Measurements from ENCODE around the gene TMEM184B. TPM values are rescaled to one million over a fixed set of nuclear protein-coding genes. Genes with fewer than 3 reads are reported as not detected.

TMEM184B gene
- total and polyA plus RNA-seq, 8 donors = 10.0 to 110 (median 34.0) TPM

DNA sequence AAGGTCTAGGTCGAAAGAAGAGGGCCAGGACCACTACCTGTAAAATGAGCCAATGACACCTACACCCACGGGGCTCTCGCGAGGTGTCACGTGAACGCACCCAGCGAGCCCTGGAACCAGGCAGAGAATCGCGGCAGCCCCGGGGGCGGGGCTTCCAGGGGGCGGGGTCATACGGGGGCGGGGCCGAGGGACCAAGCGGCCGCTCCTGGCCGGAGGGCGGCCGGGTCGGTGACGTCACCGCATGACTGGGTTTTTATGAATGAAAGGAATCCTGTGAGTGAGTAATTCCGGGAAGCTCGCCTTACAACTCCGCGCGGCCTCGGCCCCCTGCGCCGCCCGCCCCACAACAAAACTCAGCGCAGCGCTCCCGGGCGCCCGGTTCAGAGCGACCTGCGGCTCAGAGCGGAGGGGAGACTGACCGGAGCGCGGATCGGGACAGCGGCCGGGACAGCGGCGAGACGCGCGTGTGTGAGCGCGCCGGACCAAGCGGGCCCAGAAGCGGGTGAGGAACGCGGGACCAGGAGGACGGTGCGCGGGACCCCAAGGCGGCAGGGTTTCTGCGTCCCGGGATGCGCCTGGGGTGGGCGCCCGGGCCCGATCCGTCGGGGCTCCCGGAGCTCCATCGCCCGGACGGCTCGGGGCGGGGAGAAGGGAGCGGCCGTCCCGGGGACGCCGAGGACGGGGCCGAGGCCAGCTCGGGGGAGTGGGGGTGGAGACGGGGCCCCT is 70.9 kb downstream of the TMEM184B start, which contains the start of gene MAFF:
Gene MAFF (plus strand): TSS at position 284 of the 726 bp plus-strand sequence. CDS start 11,860 bp downstream, outside the sequence.
- H3K4me3 ChIP-seq = peak within 1 kb of the TSS; percentile 69 to 96 (median 80)
- 0 to 2% (median 1%) methylated on average over 8 to 85 of the region's 85 CpGs for WGBS, 5 donors
- H3K36me3 ChIP-seq = peaks cover 0 to 9% (median 2%) of the 10 kb centered on the region in 4 donors
- H3K4me1 ChIP-seq = peaks cover 18 to 43% (median 33%) of the 10 kb centered on the region in 4 donors
- TF ChIP-seq POLR2AphosphoS5 (IDR thresholded peaks at IDR 0.05) (peak; percentile 73 to 99 (median 98)), POLR2A (IDR thresholded peaks at IDR 0.05) (peak in 3 of 4 donors; percentile 65 to 83 (median 80)), EP300 (IDR thresholded peaks at IDR 0.05) (peak; percentile 26)
- TF ChIP-seq, protein P1, sequence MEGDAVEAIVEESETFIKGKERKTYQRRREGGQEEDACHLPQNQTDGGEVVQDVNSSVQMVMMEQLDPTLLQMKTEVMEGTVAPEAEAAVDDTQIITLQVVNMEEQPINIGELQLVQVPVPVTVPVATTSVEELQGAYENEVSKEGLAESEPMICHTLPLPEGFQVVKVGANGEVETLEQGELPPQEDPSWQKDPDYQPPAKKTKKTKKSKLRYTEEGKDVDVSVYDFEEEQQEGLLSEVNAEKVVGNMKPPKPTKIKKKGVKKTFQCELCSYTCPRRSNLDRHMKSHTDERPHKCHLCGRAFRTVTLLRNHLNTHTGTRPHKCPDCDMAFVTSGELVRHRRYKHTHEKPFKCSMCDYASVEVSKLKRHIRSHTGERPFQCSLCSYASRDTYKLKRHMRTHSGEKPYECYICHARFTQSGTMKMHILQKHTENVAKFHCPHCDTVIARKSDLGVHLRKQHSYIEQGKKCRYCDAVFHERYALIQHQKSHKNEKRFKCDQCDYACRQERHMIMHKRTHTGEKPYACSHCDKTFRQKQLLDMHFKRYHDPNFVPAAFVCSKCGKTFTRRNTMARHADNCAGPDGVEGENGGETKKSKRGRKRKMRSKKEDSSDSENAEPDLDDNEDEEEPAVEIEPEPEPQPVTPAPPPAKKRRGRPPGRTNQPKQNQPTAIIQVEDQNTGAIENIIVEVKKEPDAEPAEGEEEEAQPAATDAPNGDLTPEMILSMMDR (IDR thresholded peaks at IDR 0.05) = no peak
- intact Hi-C loops (cut with DNase I; ENCODE audit: low total_unique reads) = no loop called here
- no peaks in the 10 kb centered on the region for H3K9me3 ChIP-seq
- peak; percentile 98 to 99 for DNase-seq
- peak within 1 kb of the TSS; percentile 98 to 100 (median 100) for H3K27ac ChIP-seq
- H3K27me3 ChIP-seq = no peaks in the 10 kb centered on the region

DNA sequence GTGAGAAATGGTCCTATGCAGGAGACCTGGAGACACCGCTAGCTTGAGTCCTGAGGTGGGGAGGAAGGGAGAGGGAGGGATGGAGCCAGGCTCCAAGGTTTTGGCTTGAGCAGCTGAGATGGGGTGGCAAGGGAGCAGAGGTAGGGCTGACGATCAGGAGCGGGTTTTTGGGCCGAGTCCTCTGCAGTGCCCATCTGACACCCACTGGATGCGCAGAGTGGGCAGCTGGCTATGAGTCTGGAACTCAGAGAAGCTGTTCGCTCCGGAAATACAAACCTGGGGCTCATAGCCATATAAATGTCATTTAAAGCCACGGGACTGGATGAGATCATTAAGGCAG is 71.5 kb downstream of the TMEM184B start:
- TF ChIP-seq EP300 (IDR thresholded peaks at IDR 0.05) (no peak), POLR2A (IDR thresholded peaks at IDR 0.05) (no peak), POLR2AphosphoS5 (IDR thresholded peaks at IDR 0.05) (no peak)
- TF ChIP-seq, protein P1 (IDR thresholded peaks at IDR 0.05) = no peak
- Histone ChIP-seq H3K27me3 (no peaks in the 10 kb centered on the region), H3K4me3 (peak overlapping the region; percentile 69 to 96 (median 80)), H3K27ac (peak overlapping the region; percentile 98 to 100 (median 100)), H3K9me3 (no peaks in the 10 kb centered on the region), H3K4me1 (peaks cover 18 to 43% (median 34%) of the 10 kb centered on the region in 4 donors), H3K36me3 (peaks cover 0 to 6% (median 0%) of the 10 kb centered on the region in 4 donors)
- intact Hi-C loops (cut with DNase I; ENCODE audit: low total_unique reads) = no loop called here
- 17 to 25% (median 22%) methylated on average over 7 to 8 of the region's 8 CpGs for WGBS, 5 donors
- DNase-seq = no peak

DNA sequence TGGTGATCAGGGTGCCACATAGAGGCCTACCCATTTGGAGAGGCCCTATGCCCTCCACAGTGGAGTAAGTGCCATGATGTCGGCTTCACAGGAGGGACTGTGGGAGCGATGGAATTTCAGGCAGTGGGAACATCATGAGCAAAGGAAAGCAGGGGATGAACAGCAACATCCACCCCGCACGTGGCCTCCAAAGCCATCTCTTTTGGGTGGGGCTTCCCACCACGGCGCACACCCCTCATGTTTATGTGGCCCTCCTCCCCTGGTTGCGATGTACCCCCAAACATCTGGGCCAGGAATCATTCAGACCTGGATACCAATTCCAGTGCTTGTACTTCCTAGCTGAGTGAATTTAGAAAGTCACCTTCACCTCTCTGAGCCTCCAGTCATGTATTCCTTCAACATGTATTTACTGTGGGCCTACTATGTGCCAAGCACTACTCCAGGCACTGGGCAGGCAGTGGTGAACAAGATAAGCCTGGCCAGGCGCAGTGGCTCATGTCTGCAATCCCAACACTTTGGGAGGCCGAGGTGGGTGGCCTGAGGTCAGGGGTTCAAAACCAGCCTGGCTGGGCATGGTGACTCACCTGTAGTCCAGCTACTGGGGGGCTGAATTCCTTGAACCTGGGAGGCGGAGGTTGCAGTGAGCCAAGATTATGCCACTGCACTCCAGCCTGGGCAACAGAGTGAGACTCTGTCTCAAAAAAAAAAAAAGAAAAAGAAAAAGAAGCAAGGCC is 72.8 kb downstream of the TMEM184B start:
- no peaks in the 10 kb centered on the region for H3K36me3 ChIP-seq
- H3K27me3 ChIP-seq = no peaks in the 10 kb centered on the region
- intact Hi-C loops (cut with DNase I; ENCODE audit: low total_unique reads) = no loop called here
- TF ChIP-seq EP300 (IDR thresholded peaks at IDR 0.05) (no peak), POLR2AphosphoS5 (IDR thresholded peaks at IDR 0.05) (no peak), POLR2A (IDR thresholded peaks at IDR 0.05) (no peak)
- TF ChIP-seq, protein P1 (IDR thresholded peaks at IDR 0.05) = no peak
- 73 to 88% (median 82%) methylated on average over 9 to 10 of the region's 10 CpGs for WGBS, 5 donors
- DNase-seq = no peak
- H3K9me3 ChIP-seq = no peaks in the 10 kb centered on the region
- peak overlapping the region in 1 of 5 donors; percentile 100 for H3K27ac ChIP-seq
- H3K4me3 ChIP-seq = no peak overlapping the region
- H3K4me1 ChIP-seq = peaks cover 17 to 31% (median 25%) of the 10 kb centered on the region in 4 donors

DNA sequence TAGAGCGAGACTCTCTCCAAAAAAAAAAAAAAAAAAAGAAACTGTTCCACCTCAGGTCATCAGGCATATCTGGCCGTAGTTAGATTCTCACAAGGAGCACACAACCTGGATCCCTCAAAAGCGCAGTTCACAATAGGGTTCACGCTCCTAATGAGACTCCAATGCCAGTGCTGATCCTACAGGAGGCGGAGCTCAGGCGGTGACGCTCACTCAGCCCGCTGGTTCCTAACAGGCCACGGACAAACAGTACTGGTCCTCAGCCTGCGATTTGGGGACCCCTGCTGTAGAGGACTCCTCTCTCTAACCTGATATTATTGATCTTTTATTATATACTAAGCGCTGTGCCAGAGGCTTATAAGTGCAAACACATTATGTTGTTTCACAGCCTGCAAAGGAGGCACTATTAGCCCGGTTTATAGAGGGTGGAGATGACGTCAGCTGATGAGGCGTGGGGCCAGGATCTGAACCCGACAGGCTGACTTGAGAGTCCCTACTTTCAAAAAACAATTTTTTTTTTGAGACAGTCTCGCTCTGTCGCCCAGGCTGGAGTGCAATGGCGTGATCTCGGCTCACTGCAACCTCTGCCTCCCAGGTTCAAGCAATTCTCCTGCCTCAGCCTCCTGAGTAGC is 75.9 kb downstream of the TMEM184B start:
- peaks cover 0 to 36% (median 21%) of the 10 kb centered on the region in 4 donors for H3K4me1 ChIP-seq
- intact Hi-C loops (cut with DNase I; ENCODE audit: low total_unique reads) = no loop called here
- TF ChIP-seq POLR2AphosphoS5 (IDR thresholded peaks at IDR 0.05) = no peak
- no peak for TF ChIP-seq POLR2A (IDR thresholded peaks at IDR 0.05)
- TF ChIP-seq, protein P1 (IDR thresholded peaks at IDR 0.05) = no peak
- TF ChIP-seq EP300 (IDR thresholded peaks at IDR 0.05) = no peak
- H3K9me3 ChIP-seq = no peaks in the 10 kb centered on the region
- H3K4me3 ChIP-seq = no peak overlapping the region
- H3K27ac ChIP-seq = no peak overlapping the region
- H3K36me3 ChIP-seq = no peaks in the 10 kb centered on the region
- no peaks in the 10 kb centered on the region for H3K27me3 ChIP-seq
- WGBS, 5 donors = 45 to 61% (median 56%) methylated on average over 19 of the region's 19 CpGs
- DNase-seq = no peak

All from stomach (tissue), 9 donors.